ENCODE results near the gene LY6G5C. TPM values are rescaled to one million over a fixed set of nuclear protein-coding genes. Genes with fewer than 3 reads are reported as not detected.

The LY6G5C gene
- total RNA-seq, 1 experiment from 2014 or later = 2.6 TPM

DNA sequence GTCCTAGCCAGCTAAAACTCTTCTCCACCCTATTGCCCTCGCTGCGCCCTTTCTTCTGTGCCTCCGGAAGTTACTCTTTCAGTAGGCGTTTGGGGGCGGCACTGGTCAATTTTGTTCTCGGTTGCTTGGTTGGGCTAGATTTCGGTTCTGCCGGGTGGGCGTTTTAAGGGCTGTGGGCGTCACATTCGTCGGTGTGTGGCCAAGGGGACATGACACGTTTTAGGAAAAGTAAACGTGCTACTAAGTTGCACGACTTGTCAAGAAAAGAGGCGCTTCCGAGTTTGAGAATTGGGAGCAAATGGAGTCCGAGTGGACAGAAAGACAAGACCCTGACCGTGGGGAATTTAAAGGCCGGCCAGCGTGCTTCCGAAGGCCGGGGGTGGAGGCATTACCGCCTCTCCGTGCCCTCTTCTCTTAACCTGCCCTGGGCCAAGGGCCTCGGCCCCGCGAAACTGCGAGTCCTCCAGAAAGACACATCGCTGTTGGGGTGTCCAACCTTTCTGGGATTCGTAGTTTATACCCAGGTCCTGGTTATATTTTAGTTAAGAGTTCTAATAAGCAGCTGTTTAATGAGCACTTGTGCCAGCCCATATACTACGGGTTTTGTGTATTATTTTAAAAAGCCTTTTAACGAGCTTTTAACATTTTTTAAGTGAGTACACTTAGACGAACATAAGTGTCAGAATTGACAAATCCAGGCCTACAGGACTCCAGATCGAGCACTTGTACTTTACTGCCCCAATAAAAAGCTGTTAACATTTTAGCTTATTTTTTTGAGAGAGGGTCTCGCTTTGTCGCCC lies 27.7 kb downstream of the LY6G5C start:
- Histone ChIP-seq H3F3A (ENCODE audit: insufficient read depth, low read depth) (peaks cover 14% of the 10 kb centered on the region), H2AFZ (peak overlapping the region; percentile 83), H3K79me2 (ENCODE audit: low read depth) (peaks cover 44% of the 10 kb centered on the region), H3K4me1 (replicated peaks; ENCODE audit: insufficient read depth) (peaks cover 14% of the 10 kb centered on the region), H3K4me2 (peak overlapping the region; percentile 81), H3K27me3 (ENCODE audit: insufficient read depth, low read depth) (no peaks in the 10 kb centered on the region), H3K4me3 (peak overlapping the region; percentile 79), H3K9me3 (ENCODE audit: insufficient read depth, low read depth) (no peaks in the 10 kb centered on the region), H4K20me1 (ENCODE audit: insufficient read depth) (peaks cover 20% of the 10 kb centered on the region), H3K9me2 (ENCODE audit: insufficient read depth) (no peaks in the 10 kb centered on the region), H3K36me3 (ENCODE audit: low read depth) (peaks cover 8% of the 10 kb centered on the region; the same call in 1 of the 2 replicates), H3K27ac (peak overlapping the region; percentile 92)
- TF ChIP-seq, protein P1, sequence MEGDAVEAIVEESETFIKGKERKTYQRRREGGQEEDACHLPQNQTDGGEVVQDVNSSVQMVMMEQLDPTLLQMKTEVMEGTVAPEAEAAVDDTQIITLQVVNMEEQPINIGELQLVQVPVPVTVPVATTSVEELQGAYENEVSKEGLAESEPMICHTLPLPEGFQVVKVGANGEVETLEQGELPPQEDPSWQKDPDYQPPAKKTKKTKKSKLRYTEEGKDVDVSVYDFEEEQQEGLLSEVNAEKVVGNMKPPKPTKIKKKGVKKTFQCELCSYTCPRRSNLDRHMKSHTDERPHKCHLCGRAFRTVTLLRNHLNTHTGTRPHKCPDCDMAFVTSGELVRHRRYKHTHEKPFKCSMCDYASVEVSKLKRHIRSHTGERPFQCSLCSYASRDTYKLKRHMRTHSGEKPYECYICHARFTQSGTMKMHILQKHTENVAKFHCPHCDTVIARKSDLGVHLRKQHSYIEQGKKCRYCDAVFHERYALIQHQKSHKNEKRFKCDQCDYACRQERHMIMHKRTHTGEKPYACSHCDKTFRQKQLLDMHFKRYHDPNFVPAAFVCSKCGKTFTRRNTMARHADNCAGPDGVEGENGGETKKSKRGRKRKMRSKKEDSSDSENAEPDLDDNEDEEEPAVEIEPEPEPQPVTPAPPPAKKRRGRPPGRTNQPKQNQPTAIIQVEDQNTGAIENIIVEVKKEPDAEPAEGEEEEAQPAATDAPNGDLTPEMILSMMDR (conservative IDR thresholded peaks at IDR 0.05) = no peak; the same call in 1 of the 2 replicates
- TF ChIP-seq EZH2 (IDR thresholded peaks at IDR 0.05; ENCODE audit: low read depth) = no peak
- ChIA-PET CTCF (interaction anchor here (0.6 to 0.7 kb wide), 2 partner anchors 19 to 227 kb away, joined by 3 to 17 read pairs; no protein-coding TSS in a partner anchor), POLR2A (ENCODE audit: unreplicated experiment) (interaction anchor here (0.5 to 0.7 kb wide), 5 partner anchors 7 to 1208 kb away, joined by 4 to 26 read pairs (median 6); partner anchors contain the start of genes C6orf47, LSM2 and NFKBIL1)
- DNase-seq = peak in 1 of 2 experiments; percentile 86
- intact Hi-C loops (cut with micrococcal nuclease; ENCODE audit: unreplicated experiment) = loop anchor here (1.0 to 2.0 kb wide), 3 partner anchors 7 to 50 kb away; partner anchors contain the start of genes ABHD16A, C6orf47 and PRRC2A
- BruUV-seq (replicated peaks) = TSS peak; percentile 87

GRCh38 chr6:31651602-31652191 lies 29.2 kb downstream of the LY6G5C start:
- Histone ChIP-seq H3K36me3 (ENCODE audit: low read depth) (peaks cover 6% of the 10 kb centered on the region; the same call in 1 of the 2 replicates), H2AFZ (peak overlapping the region; percentile 83)
- CTCF ChIA-PET = no interaction called here

DNA sequence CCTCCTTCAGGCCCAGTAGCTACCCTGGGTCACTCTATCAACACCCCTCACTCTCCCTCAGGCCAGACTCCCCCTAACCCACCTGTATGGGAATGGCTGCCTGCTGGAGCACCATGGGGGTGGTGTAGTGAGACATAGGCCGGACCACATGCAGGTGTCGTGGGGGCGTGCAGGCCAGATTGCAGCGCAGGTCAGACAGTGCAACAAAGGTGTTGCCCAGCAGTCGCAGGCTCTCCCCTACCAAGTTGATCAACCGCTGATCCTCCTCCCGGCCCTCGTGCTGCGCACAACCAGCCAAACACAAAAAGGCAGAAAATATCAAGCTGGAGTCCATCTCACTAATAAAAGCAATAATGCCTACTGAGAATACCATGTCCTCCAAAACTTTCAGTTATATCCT lies 35.5 kb downstream of the LY6G5C start:
- no peak for DNase-seq
- Histone ChIP-seq H3K4me1 (replicated peaks; ENCODE audit: insufficient read depth) (no peaks in the 10 kb centered on the region), H3K36me3 (ENCODE audit: low read depth) (peaks cover 24% of the 10 kb centered on the region), H2AFZ (no peak overlapping the region), H3K4me2 (no peak overlapping the region), H3F3A (ENCODE audit: insufficient read depth, low read depth) (peaks cover 7% of the 10 kb centered on the region; the same call in 1 of the 2 replicates), H3K27ac (no peak overlapping the region), H4K20me1 (ENCODE audit: insufficient read depth) (peaks cover 5% of the 10 kb centered on the region), H3K9me2 (ENCODE audit: insufficient read depth) (no peaks in the 10 kb centered on the region), H3K9me3 (ENCODE audit: insufficient read depth, low read depth) (no peaks in the 10 kb centered on the region), H3K79me2 (ENCODE audit: low read depth) (peaks cover 18% of the 10 kb centered on the region), H3K27me3 (ENCODE audit: insufficient read depth, low read depth) (no peaks in the 10 kb centered on the region), H3K4me3 (no peak overlapping the region)
- ChIA-PET POLR2A (ENCODE audit: unreplicated experiment) (interaction anchor here (0.6 kb wide), 1 partner anchor 253 kb away, joined by 4 read pairs; no protein-coding TSS in a partner anchor), CTCF (no interaction called here)
- BruUV-seq (replicated peaks) = no TSS peak
- intact Hi-C loops (cut with micrococcal nuclease; ENCODE audit: unreplicated experiment) = no loop called here
- no peak for TF ChIP-seq EZH2 (IDR thresholded peaks at IDR 0.05; ENCODE audit: low read depth)
- TF ChIP-seq, protein P1 (conservative IDR thresholded peaks at IDR 0.05) = no peak

More at GRCh38 chr6:31651602-31652191, 29.2 kb downstream of the LY6G5C start:
- TF ChIP-seq, protein P1 (conservative IDR thresholded peaks at IDR 0.05) = no peak
- TF ChIP-seq EZH2 (IDR thresholded peaks at IDR 0.05; ENCODE audit: low read depth) = no peak
- Histone ChIP-seq H3K4me3 (peak overlapping the region; percentile 79), H3K9me3 (ENCODE audit: insufficient read depth, low read depth) (no peaks in the 10 kb centered on the region), H3K79me2 (ENCODE audit: low read depth) (peaks cover 34% of the 10 kb centered on the region), H3K4me2 (peak overlapping the region; percentile 81), H3K27ac (peak overlapping the region; percentile 92), H3F3A (ENCODE audit: insufficient read depth, low read depth) (peaks cover 14% of the 10 kb centered on the region), H3K27me3 (ENCODE audit: insufficient read depth, low read depth) (no peaks in the 10 kb centered on the region), H3K9me2 (ENCODE audit: insufficient read depth) (no peaks in the 10 kb centered on the region), H3K4me1 (replicated peaks; ENCODE audit: insufficient read depth) (peaks cover 14% of the 10 kb centered on the region), H4K20me1 (ENCODE audit: insufficient read depth) (peaks cover 20% of the 10 kb centered on the region)
- intact Hi-C loops (cut with micrococcal nuclease; ENCODE audit: unreplicated experiment) = loop anchor here (1.0 to 2.0 kb wide), 3 partner anchors 9 to 51 kb away; partner anchors contain the start of genes ABHD16A, C6orf47 and PRRC2A
- DNase-seq = peak in 1 of 2 experiments; percentile 71
- BruUV-seq (replicated peaks) = no TSS peak
- POLR2A ChIA-PET (ENCODE audit: unreplicated experiment) = interaction anchor here (0.5 to 0.7 kb wide), 7 partner anchors 9 to 220 kb away, joined by 3 to 8 read pairs (median 4); partner anchors contain the start of genes C6orf47 and GPANK1

Measured in PC-9 (cell line).